Stimulated activated naive CD4-positive, alpha-beta T cell treated with Interleukin-2 at 50 U/mL for 16 hours (primary cell): ENCODE measurements around the gene HTR1D.
"Not testable (repeated sequence)": the region's sequence is repeated elsewhere in the genome, so short reads cannot be mapped to it uniquely, and the experiment has no call there.

Experiments used
- DNase-seq: peaks from one replicate; lab custom pipeline; 2025; lab: John Stamatoyannopoulos, UW

The HTR1D gene

DNA sequence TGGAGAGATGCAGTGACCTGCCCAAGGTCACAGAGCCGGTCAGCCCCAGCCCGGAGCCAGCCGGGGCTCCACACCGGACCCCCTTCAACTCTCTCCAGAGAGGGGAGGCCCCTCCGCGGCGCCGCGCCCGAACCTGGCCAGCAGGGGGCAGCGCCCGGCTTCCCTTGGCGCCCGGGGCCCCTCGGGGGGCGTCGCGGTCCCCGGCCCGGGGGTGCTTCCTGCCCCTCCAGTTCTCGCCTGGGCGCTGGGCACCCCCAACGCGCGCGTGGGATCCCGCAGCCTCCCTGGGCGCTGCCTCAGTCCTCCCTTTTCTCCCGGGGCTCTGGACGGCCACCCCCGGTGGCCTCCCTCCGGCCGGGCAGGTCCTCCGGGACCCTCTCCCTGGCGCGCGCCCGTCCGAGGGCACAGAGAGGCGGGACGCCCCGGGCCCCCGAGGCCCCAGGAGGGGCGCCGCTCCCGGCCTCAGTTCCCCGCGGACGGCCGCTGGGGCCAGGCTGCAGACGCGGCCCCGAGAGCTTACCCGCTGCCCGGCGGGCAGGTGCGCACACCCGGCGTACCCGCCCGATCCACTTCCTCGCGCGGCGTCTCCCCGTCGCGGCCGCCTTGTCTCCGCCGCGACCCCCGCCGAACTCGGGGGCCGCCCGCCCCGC, 406 bp downstream of the HTR1D start:
- DNase-seq = no peak

DNA sequence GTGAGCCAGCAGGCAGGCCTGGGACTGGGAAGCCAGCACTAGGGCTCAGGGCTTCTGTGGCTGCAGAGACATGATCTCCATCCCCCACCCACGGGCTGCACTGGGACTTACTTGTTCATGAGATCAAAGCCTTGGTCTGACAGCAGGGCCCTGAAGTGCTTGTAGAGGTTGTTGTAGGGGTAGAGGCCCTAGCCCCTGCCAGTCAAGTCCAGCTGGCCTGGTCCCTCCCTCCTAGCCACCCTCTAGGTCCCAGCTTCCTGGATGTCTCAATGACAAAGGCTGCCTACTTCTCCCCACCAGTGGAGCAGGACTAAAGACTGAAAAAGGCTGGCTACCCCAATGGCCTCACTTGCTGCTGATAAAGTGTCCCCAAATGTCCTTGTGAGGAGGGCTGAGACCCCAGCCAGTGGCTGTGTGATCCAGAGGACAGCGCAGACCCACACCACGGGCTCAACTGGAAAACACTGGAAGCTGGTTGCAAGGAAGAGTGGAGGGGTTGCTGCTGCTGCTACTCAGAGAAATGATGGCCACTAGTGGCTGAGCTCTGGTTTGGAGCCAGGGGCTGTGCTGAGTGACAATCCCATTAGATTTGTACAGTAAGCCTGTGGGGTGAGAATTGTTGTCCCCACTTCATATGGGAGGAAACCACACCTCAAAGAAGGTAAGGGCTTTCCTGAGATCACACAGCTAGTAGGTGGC, 1.4 kb downstream of the HTR1D start:
- DNase-seq = no peak

GRCh38 chr1:23215291-23215690, 2.0 kb downstream of the HTR1D start:
- no peak for DNase-seq

DNA sequence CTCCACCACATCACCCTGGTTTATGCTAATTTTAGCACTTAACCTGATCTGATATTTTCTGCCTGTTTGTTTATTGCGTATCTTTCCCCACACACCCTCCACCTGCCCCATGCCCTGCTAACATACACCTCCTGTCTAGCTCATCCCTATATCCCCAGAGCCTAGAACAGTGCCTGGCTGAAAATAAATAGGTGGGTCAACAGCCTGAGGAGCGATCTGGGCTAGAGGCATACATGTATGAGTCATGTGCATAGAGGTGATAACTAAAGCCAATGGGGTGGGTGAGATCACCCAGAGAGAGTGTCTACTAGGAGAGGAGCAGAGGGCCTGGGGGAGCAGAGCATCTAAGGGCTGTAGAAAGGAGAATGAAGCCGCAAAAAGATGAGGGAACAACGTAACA, 2.7 kb downstream of the HTR1D start:
- DNase-seq = no peak

GRCh38 chr1:23211955-23212354, 5.3 kb downstream of the HTR1D start:
- no peak for DNase-seq

DNA sequence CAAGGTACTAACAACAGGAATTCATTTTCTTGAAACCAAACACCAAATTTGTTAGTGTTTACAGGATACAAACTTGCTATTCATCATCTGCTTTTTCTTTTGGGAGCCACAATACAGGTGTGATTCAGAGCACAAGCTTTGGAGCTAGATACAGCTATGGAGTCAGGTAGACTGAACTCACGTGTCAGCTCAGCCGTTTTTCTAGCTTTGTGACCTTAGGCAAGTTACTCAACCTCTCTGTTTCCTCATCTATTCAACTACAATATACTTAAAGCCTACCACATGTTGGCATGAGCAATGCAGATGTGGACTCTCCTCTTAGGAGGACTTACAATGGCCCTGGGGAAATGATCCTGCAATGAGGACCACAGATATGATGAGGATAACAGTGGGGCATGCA, 6.3 kb downstream of the HTR1D start:
- DNase-seq = no peak

GRCh38 chr1:23210351-23210785, 6.9 kb downstream of the HTR1D start:
- DNase-seq = no peak

- no peak for DNase-seq
These were observed 7.5 kb downstream of the HTR1D start for GRCh38 chr1:23209770-23210169.

- no peak for DNase-seq
These were observed 8.8 kb downstream of the HTR1D start for GRCh38 chr1:23208527-23208926.

GRCh38 chr1:23207733-23208132, 9.6 kb downstream of the HTR1D start:
- DNase-seq = not testable (repeated sequence)

GRCh38 chr1:23202263-23202749, 15.0 kb downstream of the HTR1D start:
- DNase-seq = no peak

GRCh38 chr1:23200883-23201282, 16.4 kb downstream of the HTR1D start:
- no peak for DNase-seq

DNA sequence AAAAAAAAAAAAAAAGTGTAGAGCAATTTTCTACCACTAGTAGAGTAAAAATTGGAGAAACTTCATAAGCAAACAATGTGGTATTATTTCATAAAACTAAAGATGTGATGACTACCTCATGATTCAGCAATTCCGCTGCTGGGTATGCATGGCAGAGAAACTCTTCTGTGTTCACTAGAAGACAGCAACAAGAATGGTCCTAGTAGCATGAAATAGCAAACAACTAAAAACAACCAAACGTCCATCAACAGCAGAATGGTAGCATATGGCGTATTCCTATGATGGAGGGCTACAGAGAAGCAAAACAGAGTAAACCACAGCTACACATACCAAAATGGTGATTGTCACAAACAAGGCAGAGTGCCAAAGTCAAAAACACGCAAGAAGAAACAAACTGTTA, 18.9 kb downstream of the HTR1D start:
- no peak for DNase-seq

- DNase-seq = no peak
These were observed 20.5 kb downstream of the HTR1D start for GRCh38 chr1:23196627-23197328.

DNA sequence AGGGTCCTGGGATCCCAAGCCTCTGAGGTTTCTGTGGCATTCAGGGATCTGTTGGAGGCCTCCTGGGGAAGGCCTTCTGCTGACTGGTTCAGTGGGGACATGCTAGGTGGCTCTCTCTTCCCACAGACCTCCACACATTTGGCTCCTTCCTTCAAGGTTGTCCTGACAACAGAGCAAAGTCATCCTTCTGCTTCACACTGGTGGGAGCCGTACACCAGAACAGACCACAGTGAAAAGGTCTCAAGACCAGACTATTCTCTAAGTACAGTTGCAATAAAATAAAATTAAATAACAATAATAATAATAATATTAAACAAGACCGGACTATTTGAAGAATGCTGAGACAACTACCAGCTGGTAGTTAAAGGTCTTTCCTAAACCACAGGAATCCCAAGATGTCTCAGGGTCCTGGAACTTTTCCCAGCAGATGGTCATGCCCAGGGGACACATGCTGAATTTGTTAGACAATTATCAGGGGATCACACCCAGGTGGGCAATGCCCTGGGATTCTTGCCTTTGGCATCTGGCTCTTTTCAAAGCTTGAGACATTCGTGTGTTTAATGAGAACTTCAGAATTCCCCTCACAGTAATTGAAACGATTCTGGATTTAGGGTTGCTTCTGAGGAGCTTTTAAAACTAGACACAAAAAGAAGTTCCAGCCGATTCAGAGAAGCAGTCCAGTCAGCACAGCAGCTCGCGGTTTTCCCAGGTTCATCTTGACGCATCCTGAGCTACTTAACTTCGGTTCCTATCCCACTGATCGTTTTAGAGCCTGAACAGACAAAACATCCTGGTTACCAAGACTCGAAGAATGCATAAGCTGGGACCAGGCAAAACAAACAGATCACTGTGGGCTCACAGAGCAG, 22.9 kb downstream of the HTR1D start:
- no peak for DNase-seq

DNA sequence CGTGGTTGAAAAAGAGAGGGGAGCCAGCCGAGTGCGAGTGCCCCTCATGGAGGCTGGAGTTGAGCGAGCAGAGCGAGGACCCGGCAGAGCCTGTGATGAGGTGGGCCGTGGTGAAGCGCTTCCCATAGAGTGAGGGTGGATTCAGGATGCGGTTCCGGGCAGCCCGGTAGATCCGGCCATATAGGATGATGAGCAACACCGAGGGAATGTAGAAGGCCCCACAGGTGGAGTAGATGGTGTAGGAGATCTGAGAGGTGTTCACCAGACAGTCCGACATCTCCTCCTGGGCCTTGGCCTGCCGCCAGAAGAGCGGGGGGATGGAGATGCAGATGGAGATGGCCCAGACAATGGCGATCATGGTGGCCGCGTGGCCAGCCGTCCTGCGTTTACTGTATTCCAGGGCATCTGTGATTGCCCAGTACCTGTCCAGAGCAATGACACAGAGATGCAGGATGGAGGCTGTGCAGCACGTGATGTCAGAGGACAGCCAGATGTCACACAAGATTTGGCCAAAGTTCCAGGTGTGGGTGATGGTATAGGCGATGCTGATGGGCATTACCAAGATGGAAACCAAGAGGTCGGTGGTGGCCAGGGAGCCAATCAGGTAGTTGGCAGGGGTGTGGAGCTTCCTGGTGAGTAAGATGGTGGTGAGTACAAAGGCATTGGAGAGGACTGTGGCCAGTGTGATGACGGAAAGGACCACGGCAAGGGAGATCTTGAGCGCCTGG, 23.7 kb downstream of the HTR1D start:
- no peak for DNase-seq

GRCh38 chr1:23191199-23191598, 26.1 kb downstream of the HTR1D start:
- DNase-seq = no peak

DNA sequence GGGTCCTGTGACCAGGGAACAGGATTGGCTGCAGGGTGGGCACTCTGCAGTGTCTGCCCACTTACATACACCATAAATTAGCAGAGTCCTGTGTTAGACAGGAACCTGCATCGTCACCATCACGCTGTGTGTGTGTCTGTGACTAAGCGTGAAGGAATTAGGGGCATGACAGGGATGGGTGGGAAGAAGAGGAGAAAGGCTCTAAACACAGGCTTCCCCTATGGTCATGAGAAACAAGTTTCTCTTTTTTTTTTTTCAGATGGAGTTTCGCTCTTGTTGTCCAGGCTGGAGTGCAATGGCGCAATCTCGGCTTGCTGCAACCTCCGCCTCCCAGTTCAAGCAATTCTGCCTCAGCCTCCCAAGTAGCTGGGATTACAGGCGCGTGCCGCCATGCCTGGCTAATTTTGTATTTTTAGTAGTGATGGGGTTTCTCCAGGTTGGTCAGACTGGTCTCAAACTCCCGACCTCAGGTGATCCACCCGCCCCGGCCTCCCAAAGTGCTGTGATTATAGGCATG, 28.3 kb downstream of the HTR1D start:
- DNase-seq = not testable (repeated sequence)

DNA sequence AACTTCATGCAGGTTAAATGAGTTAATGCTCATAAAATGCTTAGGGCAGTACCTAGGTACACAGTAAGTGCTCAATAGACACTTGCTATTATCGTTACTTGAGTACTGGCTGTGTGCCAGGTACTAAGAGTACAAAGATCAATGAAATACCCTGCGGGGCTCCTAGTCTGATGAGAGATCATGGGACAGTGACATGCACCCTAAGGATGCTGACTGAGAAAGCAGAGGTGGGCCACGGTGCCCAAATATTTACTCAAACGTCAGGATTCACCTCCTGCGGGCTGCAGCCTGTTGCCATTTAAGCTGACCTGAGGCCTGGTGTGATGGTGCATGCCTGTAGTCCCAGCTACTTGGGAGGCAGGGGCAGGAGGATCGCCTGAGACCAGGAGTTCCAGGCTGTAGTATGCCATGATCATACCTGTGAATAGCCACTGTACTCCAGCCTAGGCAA, 28.8 kb downstream of the HTR1D start:
- DNase-seq = no peak

DNA sequence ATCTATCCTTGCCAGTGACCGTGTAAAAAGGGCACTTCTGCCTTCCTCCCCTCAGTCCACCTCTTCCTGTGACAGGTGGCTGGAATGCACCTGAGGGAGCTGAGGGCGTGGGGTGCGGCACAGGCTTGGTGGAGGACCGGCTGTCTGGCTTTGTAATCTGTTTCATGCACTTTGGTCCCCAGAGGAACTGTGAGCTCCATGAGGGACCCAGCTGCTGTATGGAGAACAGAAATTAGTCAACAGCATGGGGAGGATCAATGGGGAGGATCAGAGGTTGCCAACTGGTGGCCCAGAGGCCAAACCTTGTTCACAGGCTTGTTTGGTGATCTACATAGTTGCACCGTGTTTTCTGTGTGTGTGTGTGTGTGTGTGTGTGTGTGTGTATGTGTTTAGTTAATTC, 29.7 kb downstream of the HTR1D start:
- DNase-seq = no peak

DNA sequence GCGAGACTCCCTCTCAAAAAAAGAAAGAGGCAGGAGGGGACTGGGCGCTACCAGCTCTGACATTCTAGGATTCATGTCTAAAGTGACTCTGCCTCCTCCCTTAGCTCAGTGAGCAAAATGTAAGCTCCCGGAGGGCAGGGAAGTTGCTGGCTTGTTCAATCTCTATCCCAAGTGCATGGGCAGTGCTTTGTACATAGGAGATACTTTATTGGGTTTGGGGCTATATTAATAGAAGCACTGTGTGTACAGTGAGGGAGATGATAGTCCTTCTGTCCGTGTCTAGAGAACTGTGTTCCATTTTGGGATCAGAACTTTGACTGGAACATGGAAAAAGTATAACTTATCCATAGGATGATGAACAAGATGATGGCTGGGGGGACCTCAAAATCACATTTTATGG, 31.9 kb downstream of the HTR1D start:
- DNase-seq = no peak
